CD14-positive monocyte (primary cell): ENCODE measurements around the gene VTI1A. TPM values are rescaled to one million over a fixed set of nuclear protein-coding genes. Genes with fewer than 3 reads are reported as not detected.

Source experiments
- DNase-seq, 3 donors: peaks; one replicate each; pipeline ENCODE4 v3.0.0-alpha.2; 2011 to 2022
- H2AFZ ChIP-seq: 2 replicates; pipeline ENCODE4 v1.6.0; 2012; ENCODE audit warnings: mild to moderate bottlenecking, low read depth, low read length, inconsistent platforms; ENCODE audit not compliant: insufficient read depth, poor library complexity, severe bottlenecking
- H3K27ac ChIP-seq, 2 donors: 1 replicate in 1 of 2; 2 replicates in 1 of 2; pipeline ENCODE4 v1.5.1; 2012 to 2013; ENCODE audit warnings: low read length in 2 of 2, control low read depth in 1 of 2, inconsistent platforms in 1 of 2, low read depth in 1 of 2, mild to moderate bottlenecking in 1 of 2
- H3K27me3 ChIP-seq, 2 donors: one replicate each; pipeline versions ENCODE4 v1.6.0 to v1.6.1; 2011 to 2013; ENCODE audit warnings: low read length in 2 of 2; ENCODE audit not compliant: control insufficient read depth in 2 of 2, insufficient read depth in 2 of 2
- H3K36me3 ChIP-seq, 2 donors: replicated peaks in 1 of 2; 1 replicate in 1 of 2; 2 replicates in 1 of 2; pipeline versions ENCODE4 v1.5.1 to v1.6.1; 2012 to 2013; ENCODE audit warnings: low read length in 2 of 2, control low read depth in 1 of 2, inconsistent platforms in 1 of 2, mild to moderate bottlenecking in 1 of 2; ENCODE audit not compliant: insufficient read depth in 2 of 2, control insufficient read depth in 1 of 2
- H3K4me1 ChIP-seq, 2 donors: 1 replicate in 1 of 2; 2 replicates in 1 of 2; pipeline versions ENCODE4 v1.5.1 to v1.6.1; 2012 to 2013; ENCODE audit warnings: low read length in 2 of 2, control low read depth in 1 of 2, inconsistent platforms in 1 of 2, mild to moderate bottlenecking in 1 of 2, moderate library complexity in 1 of 2; ENCODE audit not compliant: insufficient read depth in 2 of 2, control insufficient read depth in 1 of 2
- H3K4me2 ChIP-seq: replicated peaks from 2 replicates; pipeline ENCODE3; 2012; ENCODE audit warnings: low read length, moderate library complexity, mild to moderate bottlenecking; ENCODE audit not compliant: poor library complexity, severe bottlenecking; ENCODE audit errors: extremely low read depth
- H3K4me3 ChIP-seq, 3 experiments: fragments of 200-600 bp in 1 of 3; sonication (generic) in 1 of 3; replicated peaks in 1 of 3; 1 replicate in 2 of 3; 2 replicates in 1 of 3; pipeline ENCODE4 v1.5.1; 2011 to 2013; ENCODE audit warnings: low read length in 3 of 3, mild to moderate bottlenecking in 3 of 3, control low read depth in 2 of 3, low read depth in 2 of 3, inconsistent platforms in 1 of 3, moderate library complexity in 1 of 3
- H3K79me2 ChIP-seq: 2 replicates; pipeline ENCODE4 v1.6.0; 2012; ENCODE audit warnings: mild to moderate bottlenecking, control low read depth, inconsistent platforms, low read length, moderate library complexity; ENCODE audit not compliant: insufficient read depth
- H3K9ac ChIP-seq: 2 replicates; pipeline ENCODE4 v1.6.0; 2017; ENCODE audit warnings: low read length, mild to moderate bottlenecking; ENCODE audit not compliant: insufficient read depth, poor library complexity, severe bottlenecking
- H3K9me3 ChIP-seq, 2 donors: replicated peaks in 1 of 2; 1 replicate in 1 of 2; 2 replicates in 1 of 2; pipeline versions ENCODE4 v1.5.1 to v1.6.1; 2012 to 2013; ENCODE audit warnings: low read length in 2 of 2, control low read depth in 1 of 2; ENCODE audit not compliant: control insufficient read depth in 1 of 2, insufficient read depth in 1 of 2
- H4K20me1 ChIP-seq: 2 replicates; pipeline ENCODE4 v1.6.0; 2012; ENCODE audit warnings: mild to moderate bottlenecking, low read length, control low read depth, moderate library complexity; ENCODE audit not compliant: insufficient read depth
- H3K27ac Mint-ChIP-seq, 7 donors: one replicate each; pipeline ENCODE4 v1.8.0; 2020; ENCODE audit warnings: mild to moderate bottlenecking in 7 of 7, mixed read lengths in 7 of 7, moderate library complexity in 6 of 7, inconsistent platforms in 2 of 7
- H3K27me3 Mint-ChIP-seq, 3 donors: one replicate each; pipeline ENCODE4 v1.8.0; 2021 to 2022; ENCODE audit warnings: low read depth in 3 of 3, mild to moderate bottlenecking in 3 of 3, mixed read lengths in 3 of 3, moderate library complexity in 3 of 3, inconsistent platforms in 1 of 3
- H3K36me3 Mint-ChIP-seq, 2 donors: one replicate each; pipeline ENCODE4 v1.8.0; 2020; ENCODE audit warnings: mixed read lengths in 2 of 2, inconsistent platforms in 1 of 2, mild to moderate bottlenecking in 1 of 2
- H3K4me1 Mint-ChIP-seq: one replicate; pipeline ENCODE4 v1.8.0; 2020; ENCODE audit warnings: mild to moderate bottlenecking, mixed read lengths
- H3K4me3 Mint-ChIP-seq, 2 donors: one replicate each; pipeline ENCODE4 v1.8.0; 2020; ENCODE audit warnings: mild to moderate bottlenecking in 2 of 2, mixed read lengths in 2 of 2, moderate library complexity in 1 of 2
- H3K9me3 Mint-ChIP-seq, 7 donors: one replicate each; pipeline ENCODE4 v1.8.0; 2020 to 2022; ENCODE audit warnings: mixed read lengths in 7 of 7, mild to moderate bottlenecking in 6 of 7, moderate library complexity in 6 of 7, inconsistent platforms in 2 of 7
- CTCF ChIP-seq: fragments of 200-600 bp; IDR thresholded peaks from one replicate; pipeline ENCODE4 v1.8.0; 2022; ENCODE audit warnings: antibody characterized with exemption, mild to moderate bottlenecking
- WGBS: methylation state at CpG from one replicate; pipeline ENCODE4 v1.1.5; 2013; ENCODE audit warnings: missing lambda C conversion rate; ENCODE audit not compliant: insufficient coverage; 5-methylcytosine and 5-hydroxymethylcytosine counted together
- intact Hi-C, 2 donors: fragments of 100-400 bp; cut with micrococcal nuclease; formaldehyde crosslinking; loops; one replicate each; pipeline versions ENCODE4 v1.15.0 to v1.15.1; 2023
- polyA plus RNA-seq, 3 donors: library from polyadenylated mRNA; depleted of rRNA in 1 of 3; unstranded in 2 of 3; stranded (reverse) in 1 of 3; fragments of 300-500 nt in 2 of 3; fragments of >200 nt in 1 of 3; fragmentation: Illumina TruSeq in 2 of 3; gene quantifications; 1 replicate in 2 of 3; 2 replicates in 1 of 3; pipeline ENCODE4 v1.2.3, GENCODE V29; 2012 to 2021

VTI1A gene
- polyA plus RNA-seq, 3 donors: 23.6 to 25.4 (median 24.1) TPM

GRCh38 chr10:112809736-112810135 is 362.7 kb downstream of the VTI1A start:
- H3K27me3 Mint-ChIP-seq: peaks cover 0 to 2% (median 1%) of the 10 kb centered on the region in 3 donors
- Histone ChIP-seq H3K36me3 (peaks cover 0 to 9% of the 10 kb centered on the region in 2 donors), H3K4me1 (peaks cover 25 to 26% of the 10 kb centered on the region in 2 donors), H3K27me3 (no peaks in the 10 kb centered on the region), H3K79me2 (no peaks in the 10 kb centered on the region), H3K9ac (no peak overlapping the region), H2AFZ (no peak overlapping the region), H3K27ac (no peak overlapping the region), H3K4me3 (no peak overlapping the region), H4K20me1 (no peaks in the 10 kb centered on the region), H3K4me2 (no peak overlapping the region), H3K9me3 (no peaks in the 10 kb centered on the region)
- no peak overlapping the region for H3K4me3 Mint-ChIP-seq
- intact Hi-C loops: loop anchor here in 1 of 2 donors (10.0 kb wide), 1 partner anchor 145 kb away; the partner anchor contains the start of gene TCF7L2
- H3K9me3 Mint-ChIP-seq: peaks cover 0 to 5% (median 2%) of the 10 kb centered on the region in 7 donors
- no peak for TF ChIP-seq CTCF
- WGBS: 100% methylated on average over 3 of the region's 4 CpGs
- H3K27ac Mint-ChIP-seq: no peak overlapping the region
- no peak for DNase-seq
- peaks cover 31% of the 10 kb centered on the region for H3K4me1 Mint-ChIP-seq
- H3K36me3 Mint-ChIP-seq: peaks cover 32 to 37% of the 10 kb centered on the region in 2 donors

GRCh38 chr10:112810711-112811151 is 363.7 kb downstream of the VTI1A start:
- Mint-ChIP-seq H3K4me1 (peaks cover 41% of the 10 kb centered on the region), H3K27ac (peak overlapping the region in 1 of 7 donors; percentile 5), H3K4me3 (no peak overlapping the region), H3K36me3 (peaks cover 36 to 39% of the 10 kb centered on the region in 2 donors), H3K9me3 (peaks cover 0 to 7% (median 2%) of the 10 kb centered on the region in 7 donors), H3K27me3 (peaks cover 0 to 2% (median 1%) of the 10 kb centered on the region in 3 donors)
- Histone ChIP-seq H3K9ac (no peak overlapping the region), H3K4me1 (peaks cover 35 to 36% of the 10 kb centered on the region in 2 donors), H3K4me2 (no peak overlapping the region), H3K79me2 (no peaks in the 10 kb centered on the region), H4K20me1 (no peaks in the 10 kb centered on the region), H3K27ac (no peak overlapping the region), H3K9me3 (no peaks in the 10 kb centered on the region), H3K27me3 (no peaks in the 10 kb centered on the region), H3K36me3 (peaks cover 0 to 9% of the 10 kb centered on the region in 2 donors), H2AFZ (no peak overlapping the region), H3K4me3 (no peak overlapping the region)
- no peak for DNase-seq
- TF ChIP-seq CTCF: no peak
- intact Hi-C loops: loop anchor here in 1 of 2 donors (10.0 kb wide), 1 partner anchor 144 kb away; the partner anchor contains the start of gene TCF7L2
- WGBS: 99% methylated on average over 9 of the region's 10 CpGs
